ACHN (cell line): ENCODE data around the gene PLPP3.

ENCODE experiments used
- DNase-seq: peaks from one replicate; pipeline ENCODE4 v3.0.0-alpha.2; 2015
- in situ Hi-C: cut with HindIII; loops from 2 replicates; pipeline ENCODE4 v1.10.0; 2017; ENCODE audit warnings: low sequenced_read_pairs, low pct_ligation_motif_present, low pct_unique_long_range_greater_than_20kb

The PLPP3 gene

GRCh38 chr1:56533197-56533596, 46.2 kb downstream of the PLPP3 start:
- in situ Hi-C loops = no loop called here
- no peak for DNase-seq

GRCh38 chr1:56532350-56532683, 47.0 kb downstream of the PLPP3 start:
- in situ Hi-C loops = no loop called here

DNA sequence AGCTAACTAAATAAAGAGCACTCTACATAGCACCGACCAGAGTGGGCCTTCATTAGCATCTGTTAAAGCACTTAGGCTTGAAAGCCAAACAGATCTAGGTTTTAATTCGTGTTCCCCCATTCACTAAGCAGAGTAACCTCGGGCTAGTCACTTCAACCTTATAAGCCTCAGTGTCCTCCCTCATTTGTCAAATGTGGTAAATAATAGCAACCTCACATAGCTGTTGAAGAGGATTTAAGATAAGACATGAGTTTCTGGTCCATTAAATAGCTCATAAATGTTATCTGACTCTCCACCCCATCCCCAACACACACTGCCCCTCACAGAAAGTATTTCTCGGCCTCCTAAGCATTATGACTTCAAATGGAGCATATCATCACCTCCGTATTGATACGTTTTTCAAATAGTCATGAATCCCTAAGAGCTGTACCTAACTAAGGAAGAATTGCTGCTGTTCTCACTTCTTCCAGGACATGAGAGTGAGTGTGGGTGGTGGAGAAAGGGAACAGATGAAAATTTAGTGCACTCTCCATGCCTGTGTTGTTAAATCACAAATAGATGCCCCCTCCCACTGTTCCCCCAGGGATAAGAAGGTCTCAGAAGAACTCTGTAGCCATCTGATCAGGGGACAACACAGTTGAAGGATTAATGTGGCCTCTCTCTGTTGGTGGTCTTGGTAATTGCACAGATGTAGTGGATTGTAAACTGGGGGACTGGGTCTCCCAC, 47.6 kb downstream of the PLPP3 start:
- in situ Hi-C loops = no loop called here
- no peak for DNase-seq

More at GRCh38 chr1:56532350-56532683, 47.0 kb downstream of the PLPP3 start:
- DNase-seq = no peak

DNA sequence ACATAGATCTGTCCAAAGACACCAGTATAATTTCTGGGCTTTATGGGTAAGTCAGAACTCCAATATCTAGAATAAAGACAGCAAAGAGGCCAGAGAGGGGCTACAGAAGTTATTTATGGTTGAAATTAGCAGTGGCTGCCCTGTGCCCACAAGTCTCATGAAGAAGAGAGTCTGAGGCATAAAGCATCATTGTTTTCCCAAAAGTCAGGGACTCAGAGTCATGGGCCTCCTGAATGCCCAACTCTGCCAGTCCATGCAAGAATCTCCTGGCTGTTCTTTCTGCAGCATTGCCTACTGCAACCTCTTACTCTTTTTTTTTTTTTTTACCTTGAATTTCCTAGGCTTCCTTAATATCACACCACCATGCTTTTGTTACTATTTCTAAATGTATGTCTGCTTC, 49.6 kb downstream of the PLPP3 start:
- in situ Hi-C loops = no loop called here

DNA sequence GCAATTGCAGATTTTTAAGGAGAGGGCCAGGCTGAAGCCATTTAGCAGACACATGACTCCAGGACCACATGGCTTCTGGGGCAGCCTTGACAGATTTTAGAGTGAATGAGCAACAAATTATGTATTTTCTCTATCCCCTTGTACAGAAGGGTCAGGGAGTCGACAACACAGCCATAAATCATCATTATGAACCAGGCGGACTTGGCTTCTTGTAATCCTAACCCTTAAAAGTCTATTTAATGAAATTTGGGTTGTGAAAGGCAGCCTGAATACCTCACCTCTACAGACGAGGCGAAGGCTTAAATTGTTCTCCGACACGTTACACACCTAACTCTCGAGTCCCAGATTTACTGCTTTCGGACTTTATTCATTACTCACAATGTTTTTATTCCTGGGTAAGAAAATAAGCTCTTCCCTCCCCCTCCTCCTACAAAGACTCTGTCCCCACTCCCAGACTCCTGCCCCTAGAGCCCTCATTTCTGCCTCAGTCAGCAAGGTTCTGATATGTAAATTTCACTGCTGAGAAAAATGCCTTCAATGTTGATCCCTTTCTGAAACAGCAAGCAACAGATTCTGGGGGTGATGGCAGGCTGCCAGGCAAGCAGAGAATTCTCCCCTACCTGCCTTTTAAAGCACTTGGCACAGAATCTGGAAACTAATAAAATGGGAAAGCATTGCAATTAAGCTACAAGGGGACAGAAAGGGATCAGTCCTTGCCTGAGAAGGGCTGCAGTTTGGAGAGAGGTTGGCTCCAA, 51.6 kb downstream of the PLPP3 start:
- in situ Hi-C loops = no loop called here
- no peak for DNase-seq

More for the DNA sequence above, 49.6 kb downstream of the PLPP3 start:
- no peak for DNase-seq

DNA sequence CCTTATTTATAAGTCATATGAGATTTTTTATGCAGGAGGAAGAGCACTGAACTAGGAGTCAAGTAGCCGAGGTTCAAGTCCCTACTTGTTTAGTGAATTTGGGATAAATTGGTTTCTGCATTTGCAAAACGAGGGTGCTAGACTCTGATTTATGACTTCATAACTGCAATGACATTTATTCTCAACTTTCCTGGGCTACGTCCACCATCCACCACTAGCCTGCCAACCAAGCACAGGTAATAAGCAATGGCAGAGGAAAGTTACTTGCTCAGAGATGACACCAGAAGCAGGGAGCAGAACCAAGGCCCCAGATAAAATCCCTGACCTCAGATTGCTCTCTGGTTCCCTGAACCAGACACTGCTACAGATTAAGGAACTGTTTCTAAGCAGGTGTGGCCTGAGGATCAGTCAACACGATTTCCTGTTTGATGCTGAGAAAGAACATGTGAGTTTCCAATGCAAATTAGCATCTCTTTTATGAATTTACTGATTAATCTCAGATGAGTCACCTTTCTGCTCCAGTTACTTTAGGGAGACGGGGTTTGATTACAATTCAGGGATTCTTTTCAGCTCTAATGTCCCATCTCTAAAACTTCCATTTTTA, 52.7 kb downstream of the PLPP3 start:
- in situ Hi-C loops = no loop called here
- no peak for DNase-seq

GRCh38 chr1:56525489-56526041, 53.8 kb downstream of the PLPP3 start:
- in situ Hi-C loops = no loop called here
- no peak for DNase-seq

GRCh38 chr1:56524263-56524662, 55.1 kb downstream of the PLPP3 start:
- no peak for DNase-seq
- in situ Hi-C loops = no loop called here

GRCh38 chr1:56522680-56523079, 56.7 kb downstream of the PLPP3 start:
- in situ Hi-C loops = no loop called here
- no peak for DNase-seq

DNA sequence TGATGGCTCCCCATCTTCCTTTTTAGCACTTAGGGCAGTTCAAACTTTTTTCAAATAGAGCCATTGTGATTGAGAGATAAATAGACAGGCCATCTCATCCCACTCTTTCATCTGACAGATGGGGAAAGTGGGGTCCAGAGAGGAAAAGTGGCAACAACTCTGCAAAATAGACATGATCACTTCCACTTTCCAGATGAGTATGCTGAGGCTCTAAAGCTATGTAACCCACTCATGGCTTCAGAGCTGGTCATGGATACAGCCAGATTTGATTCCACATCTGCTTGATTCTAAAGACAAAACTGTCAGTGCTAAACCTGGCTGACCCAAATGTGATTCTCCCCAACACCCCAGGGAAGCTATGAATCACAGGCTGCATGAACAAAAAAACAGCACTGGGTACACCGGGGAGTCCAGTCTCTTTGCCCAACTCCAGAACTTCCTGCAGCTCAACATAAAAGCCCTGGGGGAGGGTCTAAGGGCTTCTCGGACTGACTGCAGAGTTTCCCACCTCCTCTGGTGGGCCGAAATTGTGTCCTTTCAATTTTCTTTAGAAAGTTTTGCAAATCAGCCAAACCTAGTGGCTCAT, 59.3 kb downstream of the PLPP3 start:
- in situ Hi-C loops = no loop called here
- no peak for DNase-seq

GRCh38 chr1:56517404-56518130, 61.8 kb downstream of the PLPP3 start:
- DNase-seq = no peak
- in situ Hi-C loops = no loop called here

DNA sequence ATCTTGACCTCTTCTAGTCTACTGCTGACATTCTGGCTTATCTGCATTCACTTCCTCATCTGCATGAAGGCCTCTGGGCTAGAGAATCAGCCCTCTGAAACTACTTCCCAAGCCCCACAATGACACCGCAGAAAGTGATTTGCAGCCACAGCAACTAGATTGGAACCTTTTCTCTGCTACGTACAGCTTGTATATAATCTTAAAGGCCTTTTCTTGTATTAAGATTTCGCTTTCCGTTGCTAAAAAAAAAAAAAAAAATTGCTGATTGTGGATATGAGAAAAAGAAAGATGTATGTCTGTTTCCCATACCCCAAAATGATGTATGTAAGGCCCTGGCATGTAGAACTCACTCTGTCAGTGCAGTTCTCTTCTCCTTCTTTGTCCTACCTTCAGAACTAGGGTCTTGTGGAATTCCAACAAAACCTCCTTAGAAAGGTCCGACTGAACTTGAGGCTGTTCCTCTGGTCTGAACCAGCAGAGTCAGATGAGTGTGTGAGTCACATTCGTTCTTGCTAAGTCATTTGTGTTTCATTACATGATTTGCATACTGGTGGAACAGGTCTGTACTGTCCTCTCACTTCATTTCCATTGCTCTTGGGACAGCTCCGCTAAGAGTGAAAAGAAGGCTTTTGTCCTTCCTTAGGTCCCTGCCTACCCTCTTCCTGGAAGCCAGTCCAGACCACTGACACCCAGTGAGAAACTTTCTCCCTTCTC, 62.7 kb downstream of the PLPP3 start:
- in situ Hi-C loops = no loop called here
- no peak for DNase-seq

- no peak for DNase-seq
- in situ Hi-C loops = no loop called here
These were observed 63.3 kb downstream of the PLPP3 start for GRCh38 chr1:56515898-56516538.

- no peak for DNase-seq
- in situ Hi-C loops = no loop called here
These were observed 66.5 kb downstream of the PLPP3 start for GRCh38 chr1:56512724-56513494.

DNA sequence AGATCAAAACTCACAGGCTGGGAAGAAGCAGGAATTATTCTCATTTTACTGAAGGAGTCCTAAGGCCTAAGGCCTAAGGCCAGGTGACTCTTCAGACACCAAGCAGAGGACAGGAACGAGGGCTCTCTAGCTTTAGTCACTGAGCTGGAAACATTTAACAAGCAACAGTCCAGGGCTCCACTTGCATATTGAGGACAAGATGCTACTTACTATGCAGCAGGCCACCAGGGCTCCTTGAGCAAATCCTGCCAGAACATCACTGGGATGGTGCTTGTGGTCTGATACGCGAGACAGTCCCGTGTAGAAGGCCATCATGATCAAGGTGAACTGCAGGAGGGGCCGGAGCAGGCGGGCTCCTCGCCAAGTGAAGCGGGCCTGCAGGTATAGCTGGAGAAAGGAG, 67.6 kb downstream of the PLPP3 start:
- no peak for DNase-seq
- in situ Hi-C loops = no loop called here

DNA sequence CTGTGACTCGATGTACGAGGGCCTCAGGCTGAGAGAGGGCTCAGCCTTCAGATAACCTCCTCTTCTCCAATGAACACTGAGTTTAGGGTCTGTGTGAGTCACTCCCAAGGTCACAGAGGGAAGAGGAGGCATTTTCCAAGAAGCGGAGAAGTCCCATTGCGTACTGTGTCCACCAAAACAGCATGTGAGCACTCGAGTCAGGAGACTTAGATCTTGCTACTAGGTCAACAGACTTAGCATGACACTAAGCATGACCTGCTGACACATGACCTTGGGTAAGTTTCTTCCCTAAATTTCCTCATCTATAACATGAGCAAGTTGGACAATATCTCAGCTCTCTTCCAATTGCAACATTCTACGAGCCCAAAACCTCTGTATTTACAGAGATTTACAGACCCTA, 68.0 kb downstream of the PLPP3 start:
- in situ Hi-C loops = no loop called here
- no peak for DNase-seq

GRCh38 chr1:56510642-56511021, 68.7 kb downstream of the PLPP3 start:
- DNase-seq = no peak
- in situ Hi-C loops = no loop called here
